Stimulated activated CD4-positive, alpha-beta T cell treated with anti-CD3 and anti-CD28 coated beads, Interleukin-2, amount 100 ng/mL, for 24 hours (primary cell): ENCODE results near the gene FBRSL1.
A peak's percentile ranks its signal among the peaks of the same experiment; 100 is the strongest.

Experiments used
- DNase-seq, 2 donors: peaks; one replicate each; pipeline ENCODE4 v3.0.0-alpha.2; 2020

The FBRSL1 gene

DNA sequence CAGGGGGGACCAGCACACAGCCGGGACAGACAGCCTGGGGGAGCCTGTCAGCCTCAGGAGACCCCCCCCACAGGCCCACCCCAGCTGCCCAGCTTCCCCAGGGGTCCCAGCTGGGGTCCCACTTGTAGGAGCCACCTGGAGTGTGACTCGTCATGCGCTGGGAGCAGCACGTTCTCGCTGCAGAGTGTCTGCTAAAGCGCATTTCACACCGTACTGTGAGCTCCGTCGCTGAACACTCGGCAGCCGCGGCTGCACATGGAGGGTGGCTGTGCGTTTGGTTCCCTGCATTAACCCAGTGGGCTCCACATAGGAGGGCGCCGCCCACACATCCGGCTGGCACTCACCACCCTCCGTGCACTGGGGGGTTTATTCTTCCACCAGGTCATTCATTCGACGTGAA lies 56.7 kb downstream of the FBRSL1 start:
- DNase-seq, result no peak

DNA sequence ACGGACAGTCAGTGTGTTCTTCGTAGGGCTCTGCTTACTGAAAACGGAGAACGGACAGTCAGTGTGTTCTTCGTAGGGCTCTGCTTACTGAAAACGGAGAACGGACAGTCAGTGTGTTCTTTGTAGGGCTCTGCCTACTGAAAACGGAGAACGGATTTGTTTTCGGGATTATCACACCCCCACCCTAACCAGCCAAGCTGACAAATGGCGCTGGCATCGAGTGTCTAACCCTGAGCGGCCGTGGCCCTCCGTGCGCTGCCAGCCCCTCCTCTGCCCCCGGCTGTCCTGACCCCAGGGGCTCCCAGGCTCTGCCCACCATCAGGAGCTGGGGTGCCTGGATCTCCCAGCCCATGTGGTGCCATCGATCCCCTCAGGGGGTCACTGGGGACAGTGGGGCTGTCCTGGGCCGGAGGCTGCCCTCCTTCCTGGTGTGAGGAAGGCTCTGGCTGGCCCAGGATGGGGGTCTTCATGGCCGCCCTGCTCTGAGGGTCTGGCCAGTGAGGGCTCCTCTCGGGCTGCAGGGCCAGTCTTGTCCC lies 57.3 kb downstream of the FBRSL1 start:
- no peak for DNase-seq

DNA sequence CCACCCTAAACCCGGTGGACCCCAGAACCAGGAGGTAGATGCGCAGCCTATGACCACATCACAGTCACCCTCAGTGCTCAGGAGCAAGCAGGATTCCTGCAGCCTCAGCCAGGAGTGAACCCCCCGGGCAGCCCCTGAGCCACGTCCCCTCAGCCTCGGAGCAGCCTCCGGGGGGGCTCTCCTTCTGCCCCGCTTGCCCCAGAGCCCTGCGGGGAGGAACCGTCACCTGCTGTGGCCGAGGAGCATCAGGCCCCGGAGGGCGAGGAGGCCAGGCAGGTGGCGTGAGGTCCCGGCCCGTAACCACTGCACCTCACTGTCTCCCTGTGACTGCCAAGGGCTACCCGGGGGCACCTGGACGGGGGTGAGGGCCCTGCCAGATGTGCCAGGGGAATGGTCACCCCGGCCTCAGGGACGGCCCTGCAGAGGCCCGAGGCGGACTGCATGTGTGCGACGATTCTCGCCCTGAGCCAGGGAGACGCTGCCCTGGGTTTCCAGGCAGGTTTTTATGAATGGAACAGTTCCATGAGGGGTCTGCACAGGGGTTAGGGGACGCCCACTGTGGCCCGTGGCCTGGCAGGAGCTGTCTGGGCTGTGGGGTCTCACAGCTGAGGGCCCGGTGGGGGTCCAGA lies 58.6 kb downstream of the FBRSL1 start:
- DNase-seq, result no peak

DNA sequence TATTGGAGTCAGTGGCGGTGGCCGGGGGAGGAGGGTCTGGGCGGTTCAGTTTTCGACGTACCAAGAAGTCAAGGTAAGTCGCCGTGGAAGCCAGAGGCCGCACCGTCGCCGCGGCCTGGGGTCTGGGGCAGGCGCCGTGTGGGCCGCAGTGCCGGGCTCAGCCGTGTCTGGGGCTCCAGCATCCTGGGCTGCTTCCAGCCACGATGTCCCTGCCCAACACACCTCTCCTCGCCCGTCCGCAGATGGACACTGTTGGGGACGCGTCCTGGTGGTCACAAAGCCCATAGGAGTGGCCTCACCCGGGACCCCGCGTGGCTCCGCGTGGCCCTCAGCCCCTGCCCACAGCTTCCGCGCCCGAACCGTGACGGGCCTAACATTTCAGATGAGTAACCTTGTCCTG lies 59.1 kb downstream of the FBRSL1 start:
- no peak for DNase-seq

DNA sequence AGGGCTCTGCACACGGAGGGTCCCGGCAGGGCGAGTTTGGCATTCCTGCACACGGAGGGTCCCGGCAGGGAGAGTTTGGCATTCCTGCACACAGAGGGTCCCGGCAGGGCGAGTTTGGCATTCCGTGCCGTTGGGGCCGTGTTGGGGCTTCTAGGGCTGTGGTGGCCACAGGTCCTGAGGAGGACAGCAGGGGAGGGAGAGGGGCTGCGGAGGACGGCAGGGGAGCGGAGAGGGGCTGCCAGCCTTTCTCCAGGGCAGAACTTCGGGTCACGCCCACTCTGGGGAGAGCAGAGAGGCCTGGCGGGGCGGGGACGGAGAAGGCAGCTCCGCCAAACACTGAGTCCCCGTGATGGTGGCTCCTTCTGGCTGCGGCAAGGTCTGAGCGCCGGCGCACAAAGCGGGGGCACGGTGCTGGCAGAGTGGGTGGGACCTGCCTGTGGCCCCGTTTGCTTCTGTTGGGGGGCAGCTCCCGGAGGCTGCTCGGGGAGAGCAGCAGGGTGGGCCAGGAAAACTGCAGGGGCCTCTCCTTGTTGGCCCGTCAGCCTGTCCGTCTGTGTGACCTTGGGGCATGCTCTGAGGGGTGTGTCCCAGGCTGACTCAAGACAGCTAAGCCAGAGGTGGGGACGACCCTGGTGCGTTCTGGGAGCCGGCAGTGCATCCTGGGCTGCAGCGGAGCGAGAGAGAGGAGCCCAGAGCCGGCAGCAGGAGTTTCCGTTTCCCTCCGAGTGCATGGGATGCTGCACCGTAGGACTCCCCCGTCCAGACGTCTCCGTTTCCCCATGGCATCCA lies 60.3 kb downstream of the FBRSL1 start:
- no peak for DNase-seq

DNA sequence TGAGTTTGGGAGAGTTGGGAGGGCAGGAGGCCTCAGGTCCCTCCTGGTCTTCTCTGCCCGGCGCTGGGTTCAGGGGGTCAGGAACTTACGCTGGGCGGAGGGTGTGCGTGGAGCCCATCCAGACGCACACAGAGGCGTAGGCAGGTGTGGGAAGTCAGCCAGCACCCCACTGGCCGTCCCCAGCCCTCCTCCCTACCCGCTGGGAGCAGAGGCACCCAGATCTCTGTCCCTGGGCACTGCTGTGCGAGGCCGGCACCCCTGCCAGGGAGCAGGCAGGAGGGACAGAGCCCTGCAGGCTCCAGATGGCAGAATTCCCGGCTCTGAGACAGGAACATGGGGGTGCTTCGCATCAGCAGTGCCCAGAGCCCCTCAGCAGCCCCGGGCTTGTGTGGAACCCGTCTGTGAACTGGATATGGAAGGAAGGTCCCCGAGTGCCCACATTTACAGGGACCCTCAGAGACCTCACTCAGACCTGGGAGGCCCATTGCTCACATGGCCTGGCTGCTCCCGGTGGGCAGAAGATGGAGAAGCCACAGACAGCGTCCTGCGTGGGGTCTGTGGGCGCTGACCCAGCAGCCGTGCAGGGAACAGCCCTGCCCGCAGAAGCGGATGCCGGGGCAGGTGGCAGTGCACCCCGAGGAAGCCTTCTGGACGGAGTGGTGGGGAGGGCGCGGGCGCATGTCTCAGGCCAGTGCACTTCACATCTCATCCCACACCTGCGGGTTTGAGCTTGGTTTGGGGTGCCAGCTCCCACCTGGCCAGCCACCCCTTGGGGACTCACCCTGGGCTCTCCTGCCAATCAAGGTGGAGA lies 61.1 kb downstream of the FBRSL1 start:
- no peak for DNase-seq

DNA sequence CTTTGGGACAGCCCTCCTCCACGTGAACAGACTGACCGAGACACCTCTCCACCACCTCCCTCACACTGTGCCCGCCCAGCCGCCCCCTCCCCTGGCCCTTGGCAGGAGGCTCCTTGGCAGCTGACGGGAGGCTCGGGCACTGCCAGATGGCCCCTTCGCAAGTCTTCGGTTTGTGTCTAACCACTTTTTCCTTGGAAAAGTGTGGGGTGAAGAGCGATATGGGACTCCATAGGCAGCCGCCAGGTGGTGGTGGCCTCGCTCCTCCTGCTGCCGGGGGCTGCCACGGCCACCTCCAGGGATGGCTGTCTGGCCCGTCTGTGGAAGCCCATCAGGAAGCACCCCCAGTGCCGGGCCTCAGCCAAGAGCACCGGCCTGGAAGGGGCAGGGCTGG lies 61.7 kb downstream of the FBRSL1 start:
- no peak for DNase-seq

DNA sequence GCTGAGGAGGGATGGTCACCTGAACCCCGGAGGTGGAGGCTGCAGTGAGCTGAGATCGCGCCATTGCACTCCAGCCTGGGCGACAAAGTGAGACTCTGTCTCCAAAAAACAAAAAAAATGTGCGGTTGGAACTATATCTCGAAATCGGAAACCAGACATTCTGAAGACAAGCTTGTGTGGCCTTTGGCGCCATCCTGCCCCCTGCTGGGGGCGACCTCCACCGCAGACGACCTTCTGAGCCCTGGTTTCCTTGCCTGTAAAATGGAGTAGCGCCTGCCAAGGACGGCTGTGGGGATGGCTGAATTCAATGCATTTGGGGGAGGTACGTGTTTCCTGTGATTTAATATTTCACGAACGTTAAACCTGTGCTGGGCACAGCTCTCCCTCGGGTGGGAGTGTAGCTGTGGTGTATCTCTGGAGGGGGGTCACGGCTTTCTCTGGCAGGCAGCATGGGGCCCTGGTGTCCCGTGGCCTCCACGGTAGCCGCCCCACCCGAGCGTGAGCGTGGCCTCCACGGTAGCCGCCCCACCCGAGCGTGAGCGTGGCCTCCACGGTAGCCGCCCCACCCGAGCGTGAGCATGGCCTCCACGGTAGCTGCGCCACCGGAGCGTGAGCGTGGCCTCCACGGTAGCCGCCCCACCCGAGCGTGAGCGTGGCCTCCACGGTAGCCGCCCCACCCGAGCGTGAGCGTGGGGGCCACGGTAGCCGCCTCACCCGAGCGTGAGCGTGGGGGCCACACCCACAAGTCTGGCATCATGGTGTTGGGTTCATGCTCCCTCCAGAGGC lies 65.1 kb downstream of the FBRSL1 start:
- DNase-seq, result peak in 1 of 2 donors; percentile 35

DNA sequence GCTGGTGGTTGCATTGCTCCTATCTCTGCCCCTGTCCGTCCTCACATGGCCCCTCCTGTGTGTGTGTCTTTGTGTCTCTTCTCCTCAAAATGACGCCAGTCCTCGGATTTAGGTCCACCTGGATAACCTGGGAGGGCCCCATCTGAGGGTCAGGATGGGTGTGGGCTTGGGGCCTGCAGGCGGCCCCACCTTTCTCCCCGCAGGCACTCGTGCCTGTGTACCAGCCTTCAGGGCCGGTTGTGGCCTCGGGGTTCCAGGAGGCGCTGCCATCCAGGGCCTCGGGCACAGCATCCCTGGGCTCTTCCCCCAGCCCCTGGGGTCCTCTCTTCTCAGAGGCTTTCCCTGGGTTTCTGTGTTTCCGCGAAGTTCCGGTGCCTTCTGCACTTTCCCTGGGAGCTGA lies 65.7 kb downstream of the FBRSL1 start:
- no peak for DNase-seq

DNA sequence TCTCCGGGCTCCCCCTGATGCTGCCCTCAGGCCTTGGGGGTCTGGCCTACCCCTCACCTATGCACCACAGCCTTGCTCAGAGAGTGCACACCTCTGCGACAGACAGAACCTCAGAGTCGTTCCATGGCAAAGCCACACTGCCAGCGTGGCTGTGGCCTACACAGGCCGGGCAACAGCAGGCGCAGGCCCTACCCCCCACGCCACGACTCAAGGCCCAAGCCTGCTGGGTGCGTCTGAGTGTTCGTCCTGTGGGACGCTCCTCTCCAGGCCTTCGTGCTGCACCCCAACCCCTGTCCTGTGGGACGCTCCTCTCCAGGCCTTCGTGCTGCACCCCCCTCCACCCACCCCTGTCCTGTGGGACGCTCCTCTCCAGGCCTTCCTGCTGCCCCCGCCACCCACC lies 66.3 kb downstream of the FBRSL1 start:
- no peak for DNase-seq

DNA sequence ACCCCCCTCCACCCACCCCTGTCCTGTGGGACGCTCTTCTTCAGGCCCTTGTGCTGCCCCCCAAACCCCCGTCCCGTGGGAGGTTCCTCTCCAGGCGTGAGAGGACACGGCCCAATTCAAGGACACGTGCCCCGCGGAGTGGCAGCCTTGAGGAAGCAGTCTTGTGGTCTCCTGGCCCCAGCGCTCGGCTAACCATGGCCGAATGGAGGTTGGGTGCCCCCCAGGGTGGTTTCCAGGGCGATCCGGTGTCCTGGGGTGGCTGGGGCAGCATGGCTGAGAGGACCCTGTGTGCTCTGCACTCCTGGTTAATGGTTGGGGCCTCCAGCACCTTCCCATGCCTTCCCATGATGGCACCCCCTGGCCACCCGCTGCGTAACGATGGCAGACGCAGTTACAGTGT lies 66.8 kb downstream of the FBRSL1 start:
- DNase-seq, result no peak

DNA sequence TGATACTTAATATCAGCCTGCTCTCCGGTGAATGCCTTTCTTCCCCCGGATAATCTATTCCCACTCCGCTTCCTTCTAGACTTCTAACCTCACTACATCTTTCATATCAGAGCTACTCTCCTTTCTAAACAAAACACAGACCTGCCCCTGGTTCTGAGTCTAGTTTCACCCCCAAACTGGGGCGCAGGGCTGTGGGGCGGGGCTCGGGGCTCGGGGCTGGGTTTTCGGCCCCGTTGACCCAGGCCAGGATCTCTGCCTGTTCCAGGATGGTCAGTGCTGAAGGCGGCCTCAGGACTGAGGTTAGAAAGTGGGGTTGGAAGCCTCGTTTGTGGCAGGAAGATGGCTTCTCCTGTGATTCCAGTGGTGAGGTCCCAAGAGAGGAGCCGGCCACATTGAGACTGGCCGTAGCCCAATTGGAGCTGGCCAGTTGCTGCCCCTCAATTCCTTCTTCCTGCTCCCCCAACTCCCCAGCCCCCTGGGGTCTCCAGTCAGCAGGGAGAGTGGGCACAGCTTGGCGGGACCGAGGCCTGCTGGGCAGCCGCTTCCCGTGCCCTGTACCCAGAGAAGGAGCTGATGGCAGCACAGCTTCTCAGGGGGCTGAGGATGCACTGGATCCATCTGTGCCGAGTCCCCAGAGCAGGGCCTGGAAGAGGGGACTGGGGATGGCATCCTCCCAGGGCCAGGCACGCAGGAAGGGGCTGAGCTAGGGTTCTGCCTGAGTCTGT lies 67.5 kb downstream of the FBRSL1 start:
- DNase-seq, result no peak

DNA sequence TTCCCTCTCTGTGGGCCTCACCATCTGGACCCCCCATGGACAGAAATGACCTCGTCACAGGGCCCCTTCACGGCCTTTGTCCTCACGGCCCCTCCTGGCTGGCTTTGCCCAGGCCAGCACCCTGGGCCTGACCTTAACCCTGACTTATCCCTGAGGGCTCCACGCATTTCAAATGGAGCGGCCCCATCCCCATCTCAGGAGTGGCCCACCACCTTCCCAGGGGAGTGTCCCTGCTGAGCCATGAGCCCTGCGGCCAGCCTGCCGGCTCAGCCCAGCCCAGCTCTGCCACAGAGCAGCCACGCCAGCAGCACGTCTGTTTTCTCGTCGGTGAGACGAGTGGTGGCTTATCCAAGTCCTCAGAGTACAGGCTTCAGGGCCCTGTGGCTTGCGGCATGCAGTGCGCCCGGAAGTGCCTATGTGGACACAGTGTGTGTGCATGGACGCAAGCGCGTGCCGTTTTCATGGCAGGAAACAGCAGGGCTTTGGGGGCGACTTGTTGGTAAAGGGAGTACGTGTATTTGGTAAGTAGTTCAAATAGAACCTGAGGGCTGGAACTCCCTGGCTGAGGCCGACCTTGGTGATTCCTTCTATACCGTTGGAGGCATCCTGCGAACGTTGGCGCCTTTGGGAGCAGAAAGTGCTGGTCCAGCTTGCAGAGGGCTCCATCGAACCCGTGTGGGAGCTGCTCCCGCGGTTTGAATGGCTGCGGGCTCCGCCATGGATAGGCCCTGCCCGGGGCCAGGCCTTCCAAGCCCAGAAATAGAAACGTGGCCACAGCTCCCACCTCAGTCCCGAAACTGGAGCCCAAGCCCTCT lies 68.3 kb downstream of the FBRSL1 start:
- peak in 1 of 2 donors; percentile 11 for DNase-seq

DNA sequence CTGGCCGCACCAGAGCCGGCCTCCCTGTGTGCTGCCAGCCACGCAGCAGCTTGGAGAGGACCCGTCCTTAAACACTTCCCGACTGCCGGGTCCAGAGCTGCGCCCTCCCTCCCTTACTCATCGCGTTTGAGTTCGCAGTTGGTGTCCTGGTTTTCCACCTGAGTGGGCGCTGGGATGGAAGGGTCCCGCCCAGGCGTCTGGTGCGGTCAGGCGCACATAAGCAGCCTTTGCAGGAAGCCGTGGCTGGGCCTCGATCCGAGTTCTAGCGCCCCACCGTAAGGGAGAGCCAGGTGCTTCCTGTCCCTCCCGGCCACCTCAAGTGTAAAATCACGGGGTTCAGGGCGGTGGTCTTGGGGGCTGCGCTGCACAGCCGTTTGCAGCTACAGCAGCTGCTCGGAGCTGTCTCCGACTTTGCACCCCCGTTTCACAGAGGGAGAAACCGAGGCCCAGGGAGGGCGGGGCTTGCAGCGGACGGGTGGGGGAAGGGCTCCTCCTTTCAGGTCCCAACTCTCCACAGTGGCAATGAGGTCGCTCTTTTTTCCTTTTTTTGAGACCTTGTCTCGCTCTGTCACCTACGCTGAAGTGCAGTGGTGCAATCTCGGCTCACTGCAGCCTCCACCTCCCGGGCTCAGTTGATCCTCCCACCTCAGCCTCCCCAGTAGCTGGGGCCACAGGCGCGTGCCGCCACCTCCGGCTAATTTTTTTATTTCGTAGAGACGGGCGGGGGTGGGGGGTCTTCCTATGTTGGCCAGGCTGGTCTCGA lies 69.1 kb downstream of the FBRSL1 start:
- DNase-seq, result peak in 1 of 2 donors; percentile 18

DNA sequence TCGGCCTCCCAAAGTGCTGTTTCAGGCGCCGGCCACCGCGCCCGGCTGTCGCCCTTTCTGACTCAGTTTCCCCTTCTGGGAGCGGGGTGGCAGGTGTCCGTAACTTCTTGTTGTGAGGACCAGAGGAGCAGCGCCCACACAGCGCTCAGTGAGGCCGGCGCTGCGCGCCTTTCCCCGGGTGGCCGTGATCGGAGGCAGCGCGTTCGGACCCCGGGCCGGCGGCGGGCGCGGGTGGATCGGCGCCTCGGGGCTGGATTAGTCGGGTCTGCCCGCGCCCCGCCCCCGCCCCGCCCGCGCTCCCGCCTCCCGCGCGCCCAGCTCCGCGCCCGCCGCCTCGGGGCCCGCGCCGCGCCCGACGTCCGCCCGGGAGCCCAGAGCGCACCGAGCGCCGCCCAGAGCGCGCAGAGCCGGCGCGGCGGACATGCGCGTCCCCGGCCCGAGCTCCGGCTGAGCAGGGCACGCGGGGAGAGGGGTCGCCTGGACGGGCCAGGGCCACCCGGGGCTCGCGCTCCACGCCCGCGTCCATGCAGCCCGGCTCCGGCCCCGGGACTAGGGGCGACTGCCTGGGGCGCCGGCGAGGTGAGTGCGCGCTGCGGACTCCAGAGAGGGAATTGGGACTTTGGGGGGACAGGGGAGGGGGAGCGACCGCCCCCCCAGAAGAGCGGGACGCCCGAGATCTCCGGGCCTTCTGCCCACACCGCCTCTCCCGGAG lies 69.9 kb downstream of the FBRSL1 start:
- DNase-seq, result peak; percentile 37 to 69

DNA sequence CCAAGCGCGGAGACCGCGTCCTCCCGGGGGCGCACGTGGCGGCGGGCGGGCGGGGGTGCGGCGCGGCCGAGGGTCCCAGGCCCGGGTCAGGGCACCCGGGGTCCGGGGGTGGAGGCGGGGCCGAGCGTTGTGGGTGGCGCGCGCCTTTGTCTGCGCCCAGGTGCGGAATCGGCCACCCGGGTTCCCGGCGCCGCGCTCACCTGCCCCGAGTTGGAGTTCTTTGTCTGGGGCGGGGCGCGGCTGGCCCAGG lies 70.3 kb downstream of the FBRSL1 start:
- DNase-seq, result peak in 1 of 2 donors; percentile 53

DNA sequence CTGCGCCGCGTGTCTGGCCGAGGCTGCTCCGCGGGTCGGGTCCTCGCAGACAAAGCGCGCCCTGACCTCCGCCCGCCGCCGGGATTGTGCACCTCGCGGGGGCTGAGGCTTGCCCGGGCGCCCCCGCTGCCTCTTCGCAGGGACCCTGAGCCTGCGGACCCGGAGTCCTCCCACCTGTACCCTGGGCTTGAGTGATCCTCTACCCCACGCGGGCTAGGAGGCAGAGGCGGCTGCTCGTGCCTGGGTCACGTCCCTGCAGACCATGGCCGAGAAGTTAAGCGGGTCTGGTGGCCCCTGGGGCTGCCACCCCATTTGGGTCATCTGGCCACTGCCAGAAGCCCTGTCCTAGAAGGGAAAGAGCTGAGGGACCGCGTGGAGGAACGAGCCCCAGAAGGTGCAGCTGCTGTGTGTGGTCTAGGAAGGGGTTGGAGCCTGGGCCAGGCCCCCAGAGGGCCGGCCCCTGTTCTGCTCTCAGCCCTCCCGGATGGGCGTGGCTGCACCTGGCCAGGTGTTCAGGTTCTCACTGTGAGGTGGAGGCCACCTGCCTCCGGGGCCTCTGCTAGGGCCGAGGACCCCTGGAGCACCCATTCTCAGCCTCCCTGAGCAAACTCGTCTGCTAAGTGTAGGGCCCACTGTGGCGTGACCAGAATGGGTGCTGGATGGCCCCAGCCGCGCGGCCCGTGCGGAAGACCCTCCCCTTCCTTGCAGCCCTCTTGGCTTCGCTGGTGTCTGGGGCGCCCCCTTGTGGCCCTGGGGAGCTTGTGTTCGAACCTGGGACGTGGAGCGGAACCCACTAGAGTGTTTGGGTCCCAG lies 70.9 kb downstream of the FBRSL1 start:
- peak; percentile 87 to 90 for DNase-seq
